Measurements from ENCODE around the gene CSNK1G2. TPM values are rescaled to one million over a fixed set of nuclear protein-coding genes. Genes with fewer than 3 reads are reported as not detected.

Gene CSNK1G2
- total and polyA plus RNA-seq, 2 experiments from 2014 or later: 56.8 to 82.5 TPM

DNA sequence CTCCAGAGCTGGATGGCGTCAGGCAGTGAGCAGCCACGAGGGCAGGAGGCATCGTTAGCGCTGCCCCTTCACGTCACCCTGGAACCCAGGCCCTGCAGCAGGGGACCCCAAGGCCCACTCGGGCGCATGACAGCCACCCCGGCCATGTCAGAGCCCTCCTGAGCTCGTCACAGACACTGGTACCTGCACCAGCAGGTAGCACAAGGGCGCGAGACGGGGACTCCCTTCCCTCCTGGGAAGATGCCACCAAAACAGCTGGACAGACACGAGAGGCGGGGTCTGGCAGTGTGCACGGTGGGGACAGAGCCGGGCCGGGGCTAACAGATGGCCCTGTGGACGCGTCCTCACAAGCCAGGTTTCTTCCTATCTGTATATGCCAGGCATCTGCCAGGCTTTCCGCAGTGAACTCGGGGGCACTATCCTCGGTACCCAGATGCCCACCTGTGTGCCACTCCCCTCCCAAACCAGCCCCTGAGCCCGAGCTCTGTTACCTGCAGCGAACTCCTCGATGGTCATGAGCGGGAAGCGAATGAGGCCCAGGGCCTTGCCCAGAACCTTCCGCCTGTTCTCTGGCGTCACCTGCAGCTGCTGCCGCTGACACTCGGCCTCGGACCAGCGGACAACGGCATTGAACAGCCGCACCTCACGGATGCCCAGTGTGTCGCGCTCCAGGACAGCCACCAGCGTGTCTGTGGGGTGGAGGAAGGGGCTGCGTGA is 48.7 kb downstream of the CSNK1G2 start:
- Histone ChIP-seq H2AFZ (no peak overlapping the region), H3K4me2 (no peak overlapping the region), H3K36me3 (replicated peaks; ENCODE audit: insufficient read depth, low read depth) (no peaks in the 10 kb centered on the region), H3K9me3 (ENCODE audit: low read depth) (no peaks in the 10 kb centered on the region), H4K20me1 (ENCODE audit: insufficient read depth, poor library complexity, severe bottlenecking) (no peaks in the 10 kb centered on the region), H3K79me2 (no peaks in the 10 kb centered on the region), H3K4me1 (ENCODE audit: insufficient read depth) (no peaks in the 10 kb centered on the region), H3K9me2 (replicated peaks; ENCODE audit: insufficient read depth) (no peaks in the 10 kb centered on the region), H3K27me3 (no peaks in the 10 kb centered on the region), H3K27ac (no peak overlapping the region), H3K4me3 (no peak overlapping the region)
- no peak for DNase-seq (ENCODE audit: low spot score)
- TF ChIP-seq EZH2 (IDR thresholded peaks at IDR 0.05; ENCODE audit: borderline replicate concordance) (no peak), EZH2phosphoT487 (IDR thresholded peaks at IDR 0.05; ENCODE audit: low read depth, severe bottlenecking, unreplicated experiment) (no peak), CTCF (IDR thresholded peaks at IDR 0.05; ENCODE audit: poor library complexity) (no peak)
- WGBS (ENCODE audit: low lambda C conversion rate, missing lambda C conversion rate): 95% methylated on average over 40 of the region's 40 CpGs

DNA sequence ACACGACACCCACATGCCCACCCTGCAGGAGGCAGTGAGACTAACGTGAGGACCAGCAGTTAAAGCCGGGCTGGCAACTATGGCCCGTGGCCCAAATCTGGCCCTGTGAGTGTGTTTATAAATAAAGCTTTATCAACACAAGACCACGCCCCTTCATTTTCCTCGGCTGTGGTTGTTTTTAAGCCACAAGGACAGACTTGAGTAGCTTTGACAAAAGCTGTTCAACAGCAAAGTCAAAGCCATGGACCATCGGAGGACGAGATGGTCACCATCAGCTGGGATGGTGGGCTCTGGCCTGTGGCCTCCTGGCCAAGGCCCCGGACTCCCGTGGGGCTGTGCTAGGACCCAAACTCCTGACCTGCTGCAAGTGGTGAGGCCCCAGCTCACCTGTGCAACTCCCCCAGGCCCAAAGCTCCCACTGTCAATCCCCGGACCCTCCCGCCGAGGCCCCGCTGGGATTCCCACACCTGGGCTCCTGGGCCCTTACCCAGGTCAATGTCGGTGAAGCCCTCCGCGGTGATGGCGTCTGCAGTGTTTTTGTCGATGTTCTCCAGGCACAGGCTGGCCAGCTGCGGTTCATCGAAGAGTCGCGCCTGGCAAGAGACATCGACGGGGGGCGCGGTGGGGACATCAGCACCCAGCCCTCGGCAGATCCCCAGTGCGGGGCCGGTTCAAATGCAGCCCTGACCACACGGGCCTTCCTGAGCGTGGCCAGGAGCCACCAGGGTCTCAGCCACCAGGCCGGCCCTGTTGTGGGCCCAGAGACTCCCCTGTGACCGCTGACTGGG is 49.5 kb downstream of the CSNK1G2 start:
- no peak for DNase-seq (ENCODE audit: low spot score)
- no peaks in the 10 kb centered on the region for H3K9me2 ChIP-seq (replicated peaks; ENCODE audit: insufficient read depth)
- H3K27ac ChIP-seq: no peak overlapping the region
- H3K79me2 ChIP-seq: no peaks in the 10 kb centered on the region
- no peaks in the 10 kb centered on the region for H3K4me1 ChIP-seq (ENCODE audit: insufficient read depth)
- H4K20me1 ChIP-seq (ENCODE audit: insufficient read depth, poor library complexity, severe bottlenecking): no peaks in the 10 kb centered on the region
- TF ChIP-seq EZH2phosphoT487 (IDR thresholded peaks at IDR 0.05; ENCODE audit: low read depth, severe bottlenecking, unreplicated experiment) (no peak), CTCF (IDR thresholded peaks at IDR 0.05; ENCODE audit: poor library complexity) (no peak), EZH2 (IDR thresholded peaks at IDR 0.05; ENCODE audit: borderline replicate concordance) (no peak)
- no peaks in the 10 kb centered on the region for H3K27me3 ChIP-seq
- no peaks in the 10 kb centered on the region for H3K36me3 ChIP-seq (replicated peaks; ENCODE audit: insufficient read depth, low read depth)
- 96% methylated on average over 33 of the region's 34 CpGs for WGBS (ENCODE audit: low lambda C conversion rate, missing lambda C conversion rate)
- no peaks in the 10 kb centered on the region for H3K9me3 ChIP-seq (ENCODE audit: low read depth)
- no peak overlapping the region for H3K4me2 ChIP-seq
- H3K4me3 ChIP-seq: no peak overlapping the region
- H2AFZ ChIP-seq: no peak overlapping the region

DNA sequence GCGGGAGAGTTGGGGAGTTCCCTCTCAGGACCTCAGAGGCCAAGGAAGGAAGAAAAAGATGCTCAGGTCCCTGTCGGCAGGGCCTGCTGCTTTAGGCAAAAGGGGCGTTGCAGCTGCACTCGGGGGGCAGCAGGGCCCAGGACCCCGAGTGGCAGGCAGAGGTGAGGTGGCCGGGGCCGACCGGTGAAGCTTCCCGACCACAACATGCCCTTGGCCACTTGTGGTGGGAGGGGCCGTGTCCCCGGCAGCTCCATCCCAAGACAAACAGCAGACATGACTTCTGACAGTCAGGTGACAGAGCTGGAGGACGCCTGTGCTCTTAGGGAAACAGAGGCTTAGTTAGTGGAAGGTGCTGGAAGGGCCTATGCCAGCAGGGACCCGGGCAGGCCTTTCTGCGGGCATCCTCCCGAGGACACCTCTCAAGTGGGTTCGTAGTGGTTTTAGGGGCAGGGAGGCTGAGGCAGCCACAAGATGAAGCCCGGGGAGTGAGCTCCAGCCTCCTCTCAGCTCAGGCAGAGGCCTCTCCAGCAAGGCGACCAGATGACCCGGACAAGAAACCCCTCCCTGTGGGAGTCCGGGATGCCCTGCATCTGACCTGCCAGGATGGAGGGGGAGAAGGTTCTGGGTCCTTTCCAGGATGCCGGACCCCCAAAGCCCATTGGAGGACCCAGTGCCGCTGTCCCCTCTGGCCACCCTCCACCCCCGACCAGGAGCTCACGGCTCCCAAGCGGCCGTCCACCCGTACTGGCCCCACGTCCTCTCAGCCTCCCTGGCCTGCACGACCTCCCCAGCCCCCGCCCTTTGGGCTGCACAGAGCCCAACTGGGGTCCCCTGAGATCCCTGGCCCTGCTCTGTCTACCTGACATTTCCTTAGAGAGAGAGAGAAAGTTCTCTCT is 50.3 kb downstream of the CSNK1G2 start:
- 95% methylated on average over 27 of the region's 30 CpGs for WGBS (ENCODE audit: low lambda C conversion rate, missing lambda C conversion rate)
- Histone ChIP-seq H3K4me2 (no peak overlapping the region), H2AFZ (no peak overlapping the region), H3K9me3 (ENCODE audit: low read depth) (peaks cover 4% of the 10 kb centered on the region), H3K9me2 (replicated peaks; ENCODE audit: insufficient read depth) (no peaks in the 10 kb centered on the region), H3K4me1 (ENCODE audit: insufficient read depth) (no peaks in the 10 kb centered on the region), H3K4me3 (no peak overlapping the region), H3K79me2 (no peaks in the 10 kb centered on the region), H4K20me1 (ENCODE audit: insufficient read depth, poor library complexity, severe bottlenecking) (no peaks in the 10 kb centered on the region), H3K27me3 (no peaks in the 10 kb centered on the region), H3K36me3 (replicated peaks; ENCODE audit: insufficient read depth, low read depth) (no peaks in the 10 kb centered on the region), H3K27ac (no peak overlapping the region)
- DNase-seq (ENCODE audit: low spot score): peak; percentile 4
- TF ChIP-seq CTCF (IDR thresholded peaks at IDR 0.05; ENCODE audit: poor library complexity) (no peak), EZH2 (IDR thresholded peaks at IDR 0.05; ENCODE audit: borderline replicate concordance) (no peak), EZH2phosphoT487 (IDR thresholded peaks at IDR 0.05; ENCODE audit: low read depth, severe bottlenecking, unreplicated experiment) (no peak)

All from hepatocyte (in vitro differentiated cells).